ENCODE results near the gene SUSD3. TPM values are rescaled to one million over a fixed set of nuclear protein-coding genes. Genes with fewer than 3 reads are reported as not detected.

SUSD3 gene
- total and polyA plus RNA-seq, 10 of the 15 experiments (the other 5 are each of a cell fraction or from before 2014, with no cell fraction given), result 2.5 to 92.0 (median 31.1) TPM

DNA sequence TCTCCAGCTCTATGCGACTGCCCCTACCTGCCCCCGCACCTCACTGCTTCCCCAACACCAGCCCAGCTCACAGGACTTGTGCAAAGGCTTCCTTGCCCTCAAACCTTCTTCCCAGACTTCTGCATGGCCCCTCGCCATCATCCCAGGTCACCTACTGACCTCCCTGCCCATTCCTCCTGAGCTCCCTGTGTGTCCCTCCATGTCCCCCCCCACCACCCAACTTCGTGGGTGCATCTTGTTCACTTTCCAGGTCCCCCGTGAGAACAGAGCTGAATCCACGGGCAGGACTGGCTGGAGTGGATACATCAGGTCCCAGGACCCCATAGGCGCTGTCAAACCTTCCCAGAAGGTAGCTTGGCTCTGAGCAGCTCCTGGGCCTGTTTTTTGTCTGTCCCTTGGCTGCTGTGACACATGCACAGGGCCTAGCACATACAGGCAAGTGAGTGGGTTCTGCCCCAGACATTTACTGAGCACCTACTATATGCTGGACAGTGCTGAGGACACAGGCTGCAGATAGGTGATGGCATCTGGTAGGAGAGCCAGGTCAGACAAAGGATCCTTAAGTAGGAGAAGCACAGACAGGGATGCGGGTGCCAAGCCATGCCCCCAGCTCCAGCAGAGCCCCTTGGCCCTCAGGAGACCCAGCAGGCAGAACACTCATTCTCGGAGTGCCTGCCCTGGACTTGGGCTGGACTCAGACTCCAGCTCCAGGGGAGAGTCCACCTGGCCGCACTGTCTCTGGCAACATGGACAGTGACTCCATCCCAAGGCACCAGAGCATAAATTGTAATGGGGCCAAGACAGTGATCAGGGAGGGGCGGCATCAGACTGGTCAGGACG lies 60.6 kb downstream of the SUSD3 start:
- RAD21 ChIA-PET (ENCODE audit: unreplicated experiment), result interaction anchor here (0.8 to 1.8 kb wide), 3 partner anchors 10 to 184 kb away, joined by 3 to 7 read pairs (median 4); no protein-coding TSS in a partner anchor
- Histone ChIP-seq H3K27ac (ENCODE audit: control insufficient read depth, insufficient read depth) (no peak overlapping the region; the same call in 1 of the 2 replicates), H3K27me3 (replicated peaks in 1 of 2; ENCODE audit: control insufficient read depth in 2 of 2, insufficient read depth in 2 of 2, low read length in 1 of 2) (no peaks in the 10 kb centered on the region), H3K79me2 (ENCODE audit: control insufficient read depth, insufficient read depth, low read length) (no peaks in the 10 kb centered on the region), H3K9me3 (replicated peaks; ENCODE audit: control insufficient read depth, insufficient read depth, low read length) (no peaks in the 10 kb centered on the region), H3K9ac (ENCODE audit: control insufficient read depth, insufficient read depth, low read length) (no peak overlapping the region), H4K20me1 (ENCODE audit: control insufficient read depth, insufficient read depth) (no peaks in the 10 kb centered on the region), H3K4me3 (no peak overlapping the region), H3K4me1 (ENCODE audit: control insufficient read depth, insufficient read depth, low read length) (peaks cover 12% of the 10 kb centered on the region), H2AFZ (ENCODE audit: control insufficient read depth, low read depth, low read length) (no peak overlapping the region), H3K36me3 (ENCODE audit: control insufficient read depth in 2 of 2, insufficient read depth in 2 of 2, low read length in 1 of 2) (peaks cover 0 to 6% of the 10 kb centered on the region in 2 experiments; a peak in 2 of 4 replicates), H3K4me2 (ENCODE audit: control insufficient read depth, insufficient read depth) (no peak overlapping the region)
- no peak for FAIRE-seq
- SMC1A ChIA-PET (ENCODE audit: uncharacterized antibody, unreplicated experiment), result interaction anchor here (0.7 to 2.7 kb wide), 5 partner anchors 11 to 338 kb away, joined by 3 to 12 read pairs (median 4); no protein-coding TSS in a partner anchor
- intact Hi-C loops (cut with micrococcal nuclease; ENCODE audit: unreplicated experiment) (no loop called here), in situ Hi-C loops (cut with MboI) (no loop called here)
- POLR2A ChIA-PET, result no interaction called here
- CTCF ChIA-PET, result interaction anchor here (0.9 to 2.8 kb wide), 7 partner anchors 10 to 193 kb away, joined by 3 to 35 read pairs (median 4); no protein-coding TSS in a partner anchor
- 92% methylated on average over 12 of the region's 12 CpGs for WGBS (ENCODE audit: insufficient coverage, insufficient replicate concordance, low lambda C conversion rate, missing lambda C conversion rate)
- DNase-seq (ENCODE audit: low read depth, low spot score), result no peak
- BruUV-seq (replicated peaks), result no TSS peak
- no peak for ATAC-seq
- TF ChIP-seq ZNF592 (IDR thresholded peaks at IDR 0.05) (no peak), JUNB (IDR thresholded peaks at IDR 0.05) (no peak), NFXL1 (IDR thresholded peaks at IDR 0.05; ENCODE audit: borderline replicate concordance) (no peak), SMAD5 (IDR thresholded peaks at IDR 0.05; ENCODE audit: low read depth) (no peak), KAT2A (conservative IDR thresholded peaks at IDR 0.05; ENCODE audit: control insufficient read depth, low read depth, low read length) (no peak), MXI1 (IDR thresholded peaks at IDR 0.05; ENCODE audit: low read depth, low read length) (no peak), EZH2 (IDR thresholded peaks at IDR 0.05; ENCODE audit: borderline replicate concordance, control insufficient read depth, low read depth, low read length) (no peak), EED (IDR thresholded peaks at IDR 0.05; ENCODE audit: low read depth) (no peak), BCLAF1 (IDR thresholded peaks at IDR 0.05) (no peak), RAD21 (IDR thresholded peaks at IDR 0.05; ENCODE audit: insufficient read depth, low read depth, low read length) (no peak), BACH1 (IDR thresholded peaks at IDR 0.05; ENCODE audit: borderline replicate concordance) (no peak), NR2F1 (conservative IDR thresholded peaks at IDR 0.05) (no peak), CBX3 (IDR thresholded peaks at IDR 0.05; ENCODE audit: borderline replicate concordance, low read depth) (no peak)
- TF ChIP-seq, protein P1, sequence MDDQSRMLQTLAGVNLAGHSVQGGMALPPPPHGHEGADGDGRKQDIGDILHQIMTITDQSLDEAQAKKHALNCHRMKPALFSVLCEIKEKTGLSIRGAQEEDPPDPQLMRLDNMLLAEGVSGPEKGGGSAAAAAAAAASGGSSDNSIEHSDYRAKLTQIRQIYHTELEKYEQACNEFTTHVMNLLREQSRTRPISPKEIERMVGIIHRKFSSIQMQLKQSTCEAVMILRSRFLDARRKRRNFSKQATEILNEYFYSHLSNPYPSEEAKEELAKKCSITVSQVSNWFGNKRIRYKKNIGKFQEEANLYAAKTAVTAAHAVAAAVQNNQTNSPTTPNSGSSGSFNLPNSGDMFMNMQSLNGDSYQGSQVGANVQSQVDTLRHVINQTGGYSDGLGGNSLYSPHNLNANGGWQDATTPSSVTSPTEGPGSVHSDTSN (IDR thresholded peaks at IDR 0.05; ENCODE audit: insufficient replicate concordance, low read depth, low read length), result no peak
